GM18526 (cell line): ENCODE data around the gene VOPP1.
A peak's percentile ranks its signal among the peaks of the same experiment; 100 is the strongest.

ENCODE experiments used
- POLR2A ChIP-seq: IDR thresholded peaks from 3 replicates; pipeline ENCODE4 v1.6.1; 2011; ENCODE audit not compliant: insufficient read length; ENCODE audit errors: extremely low read depth

Gene VOPP1

DNA sequence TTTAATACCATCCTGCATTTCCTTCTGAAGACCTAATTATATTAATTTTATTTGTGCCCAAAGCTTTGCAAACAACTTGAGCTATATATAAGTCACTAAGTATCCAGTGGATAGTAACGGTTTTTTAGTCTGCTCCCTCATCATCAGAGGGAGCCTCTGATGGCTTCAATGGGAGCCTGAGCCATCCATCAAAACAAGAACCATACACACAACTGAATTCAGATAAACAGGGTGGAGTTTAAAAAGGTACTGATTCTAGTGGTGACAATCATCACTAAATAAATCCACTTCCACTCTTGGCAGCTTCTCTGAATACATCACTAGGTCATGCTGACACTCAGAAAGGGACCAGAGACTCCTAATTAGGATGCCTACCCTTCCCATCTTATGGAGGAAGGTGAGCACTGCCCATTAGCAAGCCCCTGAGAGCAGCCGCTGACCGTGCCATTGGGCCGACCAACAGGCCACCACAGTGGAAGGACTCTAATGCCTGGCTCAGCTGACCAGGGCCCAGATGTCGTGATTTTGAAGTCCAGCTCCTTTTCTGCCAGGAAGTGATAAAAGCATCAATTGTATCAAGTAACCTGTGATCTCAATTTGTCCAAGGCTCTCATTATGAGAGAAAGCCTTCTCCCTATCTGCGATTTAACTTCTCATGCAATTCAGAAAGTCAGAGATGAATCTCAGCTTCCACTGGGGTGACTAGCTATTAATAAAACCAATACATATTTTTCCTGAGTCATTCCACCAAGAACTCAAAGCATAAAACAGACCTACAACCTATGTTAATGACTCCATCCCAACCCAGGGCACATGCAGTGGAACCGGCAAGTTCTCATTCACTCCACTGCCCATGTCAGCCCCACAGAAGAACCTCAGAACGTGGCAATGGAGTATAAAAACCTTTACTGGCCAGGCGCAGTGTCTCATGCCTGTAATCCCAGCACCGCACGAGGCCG lies 13.1 kb downstream of the VOPP1 start:
- TF ChIP-seq POLR2A: no peak

DNA sequence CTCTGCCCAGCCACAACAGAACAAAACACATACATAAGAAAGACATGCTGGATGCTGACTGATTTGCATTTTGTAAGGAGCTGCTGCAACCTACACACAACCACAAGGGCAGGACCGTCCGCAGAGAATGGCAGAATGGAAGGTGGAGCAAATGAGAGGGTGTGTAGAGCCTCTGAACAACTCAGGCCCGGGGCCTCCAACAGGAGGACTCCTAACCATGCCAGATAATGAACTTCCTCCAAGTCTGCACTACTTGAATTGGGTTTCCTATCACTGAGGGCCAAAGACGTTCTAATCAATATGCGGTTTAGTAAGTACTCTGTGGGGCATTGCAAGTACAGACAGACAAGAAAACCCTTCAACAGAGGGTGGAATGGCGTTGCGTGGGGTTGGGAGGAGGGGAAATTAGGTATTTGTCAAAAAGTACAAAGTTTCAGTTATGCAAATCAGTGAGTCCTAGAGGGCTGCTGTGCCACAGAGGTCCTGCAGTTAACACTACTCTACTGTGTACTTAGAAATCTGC lies 14.6 kb downstream of the VOPP1 start:
- TF ChIP-seq POLR2A: peak; percentile 47

DNA sequence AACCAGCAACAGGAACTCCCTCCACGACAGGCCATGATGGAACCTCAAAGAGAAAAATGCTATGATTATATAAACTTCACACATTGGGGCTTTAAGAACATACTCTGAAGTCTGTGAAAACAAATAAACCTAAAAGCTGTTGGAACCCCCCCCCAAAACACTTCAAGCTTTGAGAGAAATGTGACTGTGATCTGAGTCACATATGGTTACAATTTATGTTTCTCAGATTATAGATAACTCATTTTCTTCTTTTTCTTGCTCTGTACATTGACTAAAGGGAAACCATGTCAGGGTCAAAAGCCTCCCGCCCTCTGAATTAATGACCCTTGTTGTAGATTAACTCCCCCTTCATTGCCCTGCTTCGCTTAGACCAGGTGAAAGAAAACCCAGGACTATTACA lies 15.8 kb downstream of the VOPP1 start:
- no peak for TF ChIP-seq POLR2A

DNA sequence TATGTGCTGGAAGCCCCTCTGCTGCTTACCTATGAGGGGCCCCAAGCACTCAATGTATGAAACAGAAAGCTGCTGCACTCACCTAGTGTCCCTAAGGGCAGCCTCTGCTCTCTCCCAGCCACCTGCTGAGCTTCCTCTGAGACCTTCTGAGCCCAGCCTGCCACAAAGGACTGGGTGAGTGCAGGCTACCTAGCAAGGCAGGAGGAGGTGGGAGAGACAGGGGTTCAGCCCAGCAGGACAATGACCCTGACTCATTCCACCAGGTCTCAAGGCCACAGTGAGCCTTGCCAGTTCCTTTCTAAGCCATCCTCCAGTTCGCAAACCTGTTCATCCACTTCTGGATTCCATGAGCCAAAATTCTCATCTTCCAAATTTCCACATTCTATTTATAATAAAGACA lies 16.3 kb downstream of the VOPP1 start:
- TF ChIP-seq POLR2A: no peak

DNA sequence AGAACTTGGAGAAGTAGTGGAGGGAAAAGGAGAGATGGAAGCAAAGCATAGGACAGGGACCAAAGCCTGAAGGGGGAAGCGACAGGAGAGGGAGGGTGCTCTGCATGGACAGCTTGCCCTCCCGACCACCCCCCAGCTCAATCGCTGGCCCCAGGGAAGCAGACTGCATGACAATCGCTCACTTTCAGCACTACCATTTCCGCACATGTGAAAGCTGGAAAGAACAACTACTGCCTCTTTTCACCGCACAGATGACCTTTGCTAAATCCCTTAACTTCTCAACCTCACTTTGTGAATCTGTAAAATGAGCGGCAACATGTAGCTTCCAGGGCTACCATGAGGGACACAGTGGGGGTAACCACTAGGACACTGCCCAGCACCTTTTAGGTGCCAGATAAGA lies 17.1 kb downstream of the VOPP1 start:
- TF ChIP-seq POLR2A: no peak

DNA sequence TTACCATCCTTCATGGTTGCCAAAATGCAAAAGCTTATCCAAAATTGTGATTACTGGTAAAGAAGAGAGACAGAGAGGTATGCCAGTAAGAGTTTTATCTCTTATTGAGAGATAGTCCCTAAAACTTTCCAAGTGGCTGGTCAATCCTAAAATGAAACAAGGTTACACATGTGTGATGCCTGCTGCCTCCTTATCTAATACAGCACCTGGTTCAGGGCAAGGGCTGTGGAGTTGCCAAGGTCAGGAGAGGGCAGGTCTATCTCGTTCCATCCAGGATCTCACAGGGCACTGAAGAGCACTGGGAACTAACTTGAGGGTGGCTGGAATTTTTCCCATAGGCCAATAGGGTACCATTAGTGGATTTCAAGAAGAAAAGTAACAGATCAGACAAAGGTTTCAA lies 18.3 kb downstream of the VOPP1 start:
- TF ChIP-seq POLR2A: no peak

DNA sequence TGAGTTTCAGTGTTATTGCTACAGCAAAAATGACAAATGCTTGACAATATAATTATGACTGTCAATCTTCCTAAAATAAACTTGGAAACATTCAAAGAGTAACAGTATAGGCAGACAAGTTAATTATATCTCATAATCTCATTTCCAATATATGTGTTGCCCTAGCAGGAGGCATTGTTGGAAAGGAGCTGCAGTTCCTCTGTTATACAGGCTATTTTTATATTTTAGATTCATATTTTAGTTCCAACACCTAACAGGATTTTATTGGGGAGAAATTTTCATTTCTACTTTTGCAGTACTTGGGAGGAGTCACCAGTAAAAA lies 19.3 kb downstream of the VOPP1 start:
- TF ChIP-seq POLR2A: no peak

DNA sequence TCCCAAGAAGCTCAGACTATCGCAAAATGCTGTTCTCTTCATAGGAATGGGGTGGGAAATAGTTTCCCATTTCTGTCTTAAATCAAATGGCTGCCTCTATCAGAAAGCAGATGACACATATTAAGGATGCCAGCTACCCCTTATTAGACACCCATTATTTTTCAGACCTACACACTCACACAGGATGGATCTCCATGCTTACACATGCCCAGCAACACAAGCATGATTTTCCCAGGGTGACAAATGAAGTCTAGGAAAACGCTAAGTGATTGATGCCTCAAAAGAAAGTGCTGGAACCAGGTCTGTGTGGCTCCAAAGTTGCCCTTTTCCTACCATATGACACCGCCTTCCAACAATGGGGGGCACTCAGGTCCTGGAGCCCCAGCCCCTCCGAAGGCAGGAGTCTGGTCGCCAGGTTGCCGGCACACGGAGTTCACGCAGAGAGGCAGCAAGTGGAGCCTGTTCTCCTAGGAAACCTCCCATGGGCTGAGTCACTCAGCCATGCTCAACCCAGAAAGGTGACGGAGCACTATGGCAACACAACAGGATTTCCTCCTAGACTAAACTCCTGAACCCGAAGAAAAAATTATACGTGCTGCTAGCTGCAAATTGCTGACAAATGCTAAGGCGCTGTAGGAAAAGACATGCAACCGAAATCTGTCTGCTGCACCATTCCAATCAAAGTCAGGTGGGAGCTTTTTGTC lies 19.8 kb downstream of the VOPP1 start:
- TF ChIP-seq POLR2A: no peak

DNA sequence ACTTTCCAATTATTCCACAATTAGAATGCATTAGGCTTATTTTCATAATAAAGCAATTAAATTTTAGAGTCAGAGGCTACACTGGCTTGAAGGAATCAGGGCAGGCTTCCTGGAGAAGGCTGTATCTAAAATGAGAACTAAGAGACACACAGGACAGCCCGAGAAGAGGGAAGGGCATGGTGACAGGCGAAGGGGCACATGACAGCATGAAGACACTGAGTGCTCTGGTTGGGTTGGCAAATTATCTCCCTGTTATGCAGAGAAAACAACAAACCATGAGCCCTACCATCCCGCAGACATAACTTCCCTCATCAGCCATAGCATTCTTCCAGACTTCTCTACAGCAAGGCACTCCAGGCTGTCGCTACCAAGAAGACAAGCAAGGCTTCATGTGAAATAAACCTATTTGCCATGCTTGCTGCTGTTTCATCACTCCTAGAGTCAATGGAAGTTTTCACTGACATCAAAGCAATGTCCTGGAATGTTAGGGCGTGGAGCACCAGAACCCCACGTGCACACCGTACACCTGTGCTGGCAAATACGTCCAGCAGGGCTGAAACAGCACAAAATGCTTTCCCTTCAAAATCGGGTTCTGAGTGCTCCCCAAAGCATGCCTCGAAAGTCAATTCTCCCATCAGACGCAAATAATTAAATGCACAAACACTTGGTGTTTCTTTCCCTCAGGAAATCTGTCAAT lies 21.3 kb downstream of the VOPP1 start:
- no peak for TF ChIP-seq POLR2A

DNA sequence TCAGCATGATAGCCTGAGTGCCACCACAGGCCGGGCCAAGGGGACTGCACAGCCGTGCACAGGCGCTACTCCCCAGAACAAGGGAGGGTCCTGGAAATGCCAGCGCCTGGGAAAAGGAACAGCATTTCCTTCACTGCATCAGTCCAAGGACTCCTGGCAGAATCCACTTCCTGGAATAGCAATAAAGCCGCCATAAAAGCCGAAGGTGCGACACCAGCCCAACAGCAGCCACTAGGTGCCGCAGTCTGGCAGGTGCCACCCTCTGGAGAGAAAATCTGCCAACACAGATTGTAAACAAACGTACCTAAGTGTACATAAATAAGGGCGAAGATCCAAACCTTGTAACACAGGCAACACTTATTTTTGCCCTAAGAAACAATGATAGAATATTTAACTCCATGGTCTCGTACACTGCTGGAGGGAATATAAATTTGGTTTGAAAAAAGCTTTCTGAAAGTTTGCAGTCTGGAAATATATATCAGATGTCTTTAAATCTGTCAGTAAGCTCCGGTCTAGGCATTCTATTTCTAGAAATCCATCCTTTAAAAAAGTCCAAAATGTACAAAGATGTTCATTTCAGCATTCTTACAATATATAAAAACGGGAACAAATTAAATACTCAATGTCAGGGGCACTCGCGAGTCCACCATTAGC lies 22.2 kb downstream of the VOPP1 start:
- no peak for TF ChIP-seq POLR2A

DNA sequence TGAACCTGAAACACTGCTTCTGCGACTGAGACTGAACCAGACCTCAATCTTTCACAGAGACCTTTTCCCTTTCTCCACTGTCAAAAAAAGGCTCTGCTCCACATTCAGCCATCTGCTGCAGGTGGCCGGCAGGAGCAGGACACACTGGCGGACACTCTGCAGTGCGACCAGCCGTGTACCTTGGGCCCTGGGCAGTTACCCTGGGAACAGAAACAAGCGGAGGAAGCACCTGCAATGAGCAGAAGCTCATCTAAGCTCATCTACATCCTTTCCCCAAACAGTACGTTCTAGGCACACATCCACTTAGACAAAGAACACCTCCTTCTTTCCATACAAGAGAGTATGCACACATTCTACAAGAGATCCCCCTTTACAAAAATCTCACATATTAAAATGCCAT lies 22.8 kb downstream of the VOPP1 start:
- no peak for TF ChIP-seq POLR2A

DNA sequence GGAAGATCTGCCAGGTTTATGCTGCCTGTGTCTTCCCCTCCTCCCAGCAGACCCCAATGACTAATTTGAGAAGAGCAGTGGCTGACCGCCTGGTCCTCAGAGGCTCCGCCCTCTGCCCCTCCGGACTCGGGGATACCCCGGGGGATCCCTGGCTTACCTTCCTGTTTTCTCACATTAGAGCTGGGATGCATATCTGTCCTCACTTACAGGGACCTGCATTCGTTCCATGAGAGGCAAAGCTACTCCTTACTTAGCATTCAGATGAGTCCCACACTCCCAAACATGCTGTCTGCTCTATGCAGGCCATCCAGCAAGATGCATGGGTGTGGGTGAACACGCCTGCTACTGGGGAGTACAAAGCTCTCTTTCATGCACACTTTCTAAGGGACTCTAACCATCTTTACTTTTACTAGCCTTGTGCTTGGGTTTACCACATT lies 24.0 kb downstream of the VOPP1 start:
- no peak for TF ChIP-seq POLR2A

DNA sequence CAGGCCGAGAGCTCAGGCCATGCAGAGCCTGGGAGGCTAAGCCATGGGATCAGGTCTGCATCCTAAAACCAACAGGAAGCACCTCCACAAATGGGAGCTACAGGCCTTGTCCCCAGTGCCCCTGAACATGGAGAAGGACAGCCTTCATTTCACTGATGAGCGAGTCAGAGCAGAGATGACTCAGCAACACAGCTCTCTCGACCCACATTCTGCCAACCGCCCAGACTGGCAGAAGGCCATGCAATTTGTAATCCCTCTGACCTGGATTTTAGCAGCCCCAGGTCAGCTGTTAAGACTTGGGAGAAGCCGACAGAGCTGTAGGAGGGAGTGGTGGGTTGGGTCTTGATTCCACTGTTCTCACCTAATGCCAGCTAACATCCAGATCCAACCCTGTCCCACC lies 25.5 kb downstream of the VOPP1 start:
- TF ChIP-seq POLR2A: no peak

DNA sequence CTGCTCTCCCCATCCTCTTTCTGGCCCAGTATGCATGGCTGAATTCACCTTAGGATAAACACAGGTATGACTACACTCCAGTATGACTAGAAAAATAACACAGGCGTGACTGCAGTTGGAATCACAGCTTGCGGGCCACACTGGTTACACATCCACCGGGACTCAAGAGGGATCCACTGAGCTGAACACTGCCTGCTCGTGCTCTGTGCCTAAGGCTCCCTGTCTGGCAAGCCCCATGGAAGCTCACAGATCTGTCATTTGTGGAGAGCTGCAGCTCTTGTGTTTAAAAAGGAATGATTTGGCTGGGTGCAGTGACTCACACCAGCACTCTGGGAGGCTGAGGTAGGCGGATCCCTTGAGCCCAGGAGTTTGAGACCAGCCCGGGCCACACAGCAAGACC lies 26.8 kb downstream of the VOPP1 start:
- no peak for TF ChIP-seq POLR2A

DNA sequence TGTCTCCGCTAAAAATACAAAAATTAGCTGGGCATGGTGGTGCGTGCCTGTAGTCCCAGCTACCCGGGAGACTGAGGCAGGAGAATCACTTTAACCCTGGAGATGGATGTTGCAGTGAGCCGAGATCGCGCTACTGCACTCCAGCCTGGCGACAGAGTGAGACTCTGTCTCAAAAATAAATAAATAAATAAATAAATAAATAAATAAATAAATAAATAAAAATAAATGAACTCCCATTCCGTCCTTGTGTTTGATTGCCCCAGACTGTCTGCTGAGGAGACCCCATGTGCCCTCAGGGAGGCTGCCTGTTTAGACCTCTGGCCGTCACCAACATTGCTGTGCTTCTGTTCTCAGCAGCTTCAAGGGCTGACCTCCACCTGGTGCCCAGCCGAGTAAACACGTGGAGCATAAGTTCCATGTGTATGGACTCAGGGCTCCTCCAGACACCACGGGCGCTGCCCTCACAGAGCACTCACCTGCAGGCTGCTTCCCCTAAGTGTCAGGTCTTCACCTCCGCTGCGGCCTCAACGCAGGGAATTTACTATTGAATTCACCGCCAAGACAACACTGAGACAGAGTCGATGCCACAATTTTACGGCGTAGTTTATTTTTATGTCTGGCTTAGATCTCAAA lies 32.0 kb downstream of the VOPP1 start:
- TF ChIP-seq POLR2A: no peak
